Sigmoid colon (tissue), 7 donors: ENCODE results near the gene NTM. TPM values are rescaled to one million over a fixed set of nuclear protein-coding genes. Genes with fewer than 3 reads are reported as not detected.

Experiments
- DNase-seq: peaks from one replicate; pipeline ENCODE4 v3.0.0-alpha.2; 2019
- H3K27ac ChIP-seq, 4 donors: fragments of 200-600 bp; sonication (generic); one replicate each; pipeline ENCODE4 v1.5.1; 2016 to 2019; ENCODE audit warnings: mild to moderate bottlenecking in 1 of 4
- H3K27me3 ChIP-seq, 3 donors: fragments of 200-600 bp; sonication (generic); one replicate each; pipeline ENCODE4 v1.5.1; 2019; ENCODE audit warnings: mild to moderate bottlenecking in 1 of 3
- H3K36me3 ChIP-seq, 4 donors: fragments of 200-600 bp; sonication (generic); one replicate each; pipeline ENCODE4 v1.5.1; 2016 to 2019
- H3K4me1 ChIP-seq, 4 donors: fragments of 200-600 bp; sonication (generic); one replicate each; pipeline ENCODE4 v1.5.1; 2017 to 2019
- H3K4me3 ChIP-seq, 4 donors: fragments of 200-600 bp; sonication (generic); one replicate each; pipeline ENCODE4 v1.5.1; 2017 to 2019; ENCODE audit warnings: mild to moderate bottlenecking in 2 of 4, moderate library complexity in 1 of 4
- H3K9me3 ChIP-seq, 4 donors: fragments of 200-600 bp in 3 of 4; sonication (generic) in 3 of 4; one replicate each; pipeline versions ENCODE4 v1.5.1 to v1.6.1; 2013 to 2019
- EP300 ChIP-seq, 4 donors: sonication (generic); formaldehyde crosslinking; IDR thresholded peaks; one replicate each; pipeline ENCODE4 v1.6.1; 2017; ENCODE audit warnings: antibody characterized with exemption in 4 of 4
- POLR2A ChIP-seq, 2 donors: fragments of 450-650 bp; IDR thresholded peaks; one replicate each; pipeline ENCODE4 v1.6.1; 2016; ENCODE audit warnings: antibody characterized with exemption in 2 of 2, mild to moderate bottlenecking in 2 of 2, moderate library complexity in 2 of 2
- POLR2AphosphoS5 ChIP-seq, 4 donors: sonication (generic); formaldehyde crosslinking; IDR thresholded peaks; one replicate each; pipeline ENCODE4 v1.6.1; 2017; ENCODE audit warnings: antibody characterized with exemption in 4 of 4
- WGBS, 2 donors: extraction: QIAGEN DNeasy Blood & Tissue Kit; methylation state at CpG; one replicate each; pipeline ENCODE4 v1.1.7; 2013; 5-methylcytosine and 5-hydroxymethylcytosine counted together
- intact Hi-C: fragments of 100-400 bp; cut with DNase I; formaldehyde crosslinking; loops from one replicate; pipeline ENCODE4 v1.15.1; 2023
- polyA plus RNA-seq, 3 donors: library from polyadenylated mRNA; stranded (reverse); fragments of 200-250 nt; gene quantifications; one replicate each; pipeline ENCODE4 v1.2.3, GENCODE V29; 2013
- total RNA-seq, 4 donors: library from RNA; depleted of rRNA; stranded (reverse); fragments of >200 nt; gene quantifications; one replicate each; pipeline ENCODE4 v1.1.0, GENCODE V29; 2016
- TF ChIP-seq, protein P1 (sequence below), 4 experiments: fragments of 450-650 bp in 3 of 4; fragments of 200-600 bp in 1 of 4; IDR thresholded peaks; one replicate each; pipeline ENCODE4 v1.5.1; 2016 to 2019; ENCODE audit warnings: antibody characterized with exemption in 4 of 4, mild to moderate bottlenecking in 3 of 4, moderate library complexity in 2 of 4
- donor health status: healthy with polysubstance abuse.
- donor health status: Bipolar disorder and iron deficiency.
- donor health status: healthy.

Gene NTM
- total and polyA plus RNA-seq, 7 donors, result 0.96 to 18.3 (median 6.4) TPM; not detected in 1

DNA sequence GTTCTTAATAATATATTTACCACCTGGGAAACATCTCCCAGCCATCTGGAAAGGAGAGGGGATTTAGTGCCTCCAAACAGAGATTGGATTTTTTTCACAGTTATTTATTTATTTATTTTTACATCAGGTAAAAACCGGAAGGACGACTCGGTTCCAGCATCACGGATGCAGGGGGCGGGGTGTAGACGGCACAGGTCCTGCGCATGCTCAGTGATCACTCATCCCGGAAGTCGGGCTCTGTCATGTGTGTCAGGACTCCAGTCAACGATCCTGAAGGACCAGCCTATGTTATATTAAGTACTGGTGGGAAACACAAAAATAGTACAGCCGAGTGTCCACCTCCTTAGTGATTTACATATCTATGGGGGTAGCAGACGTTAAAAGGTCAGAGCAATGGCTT lies 467.6 kb downstream of the NTM start:
- intact Hi-C loops, result no loop called here
- H3K4me3 ChIP-seq, result no peak overlapping the region
- no peaks in the 10 kb centered on the region for H3K4me1 ChIP-seq
- TF ChIP-seq, protein P1, sequence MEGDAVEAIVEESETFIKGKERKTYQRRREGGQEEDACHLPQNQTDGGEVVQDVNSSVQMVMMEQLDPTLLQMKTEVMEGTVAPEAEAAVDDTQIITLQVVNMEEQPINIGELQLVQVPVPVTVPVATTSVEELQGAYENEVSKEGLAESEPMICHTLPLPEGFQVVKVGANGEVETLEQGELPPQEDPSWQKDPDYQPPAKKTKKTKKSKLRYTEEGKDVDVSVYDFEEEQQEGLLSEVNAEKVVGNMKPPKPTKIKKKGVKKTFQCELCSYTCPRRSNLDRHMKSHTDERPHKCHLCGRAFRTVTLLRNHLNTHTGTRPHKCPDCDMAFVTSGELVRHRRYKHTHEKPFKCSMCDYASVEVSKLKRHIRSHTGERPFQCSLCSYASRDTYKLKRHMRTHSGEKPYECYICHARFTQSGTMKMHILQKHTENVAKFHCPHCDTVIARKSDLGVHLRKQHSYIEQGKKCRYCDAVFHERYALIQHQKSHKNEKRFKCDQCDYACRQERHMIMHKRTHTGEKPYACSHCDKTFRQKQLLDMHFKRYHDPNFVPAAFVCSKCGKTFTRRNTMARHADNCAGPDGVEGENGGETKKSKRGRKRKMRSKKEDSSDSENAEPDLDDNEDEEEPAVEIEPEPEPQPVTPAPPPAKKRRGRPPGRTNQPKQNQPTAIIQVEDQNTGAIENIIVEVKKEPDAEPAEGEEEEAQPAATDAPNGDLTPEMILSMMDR (IDR thresholded peaks at IDR 0.05), result no peak
- TF ChIP-seq POLR2A (IDR thresholded peaks at IDR 0.05) (no peak), POLR2AphosphoS5 (IDR thresholded peaks at IDR 0.05) (no peak), EP300 (IDR thresholded peaks at IDR 0.05) (no peak)
- no peak for DNase-seq
- no peak overlapping the region for H3K27ac ChIP-seq
- whole genome bisulfite sequencing, 2 donors, result 87 to 92% methylated on average over 12 of the region's 12 CpGs
- no peaks in the 10 kb centered on the region for H3K36me3 ChIP-seq
- no peaks in the 10 kb centered on the region for H3K9me3 ChIP-seq
- no peaks in the 10 kb centered on the region for H3K27me3 ChIP-seq

DNA sequence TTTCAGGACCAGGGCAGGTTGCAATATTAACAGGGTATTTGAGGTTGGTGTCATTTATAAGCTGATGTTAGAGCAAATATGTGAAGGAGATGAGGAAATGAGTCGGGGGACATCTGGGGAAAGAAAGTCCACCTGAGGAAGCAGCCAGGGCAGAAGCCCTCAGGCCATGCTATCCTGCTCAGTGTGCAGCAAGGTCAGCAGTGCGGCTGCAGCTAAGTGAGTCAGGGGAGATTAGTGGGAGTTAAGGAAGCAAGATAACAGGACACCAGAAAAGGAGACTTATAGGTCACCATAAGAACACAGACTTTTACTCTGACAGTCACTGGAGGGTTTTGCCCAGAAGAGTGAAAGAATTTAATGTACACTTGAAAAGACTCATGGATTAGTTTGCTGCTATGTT lies 468.9 kb downstream of the NTM start:
- DNase-seq, result no peak
- Histone ChIP-seq H3K9me3 (no peaks in the 10 kb centered on the region), H3K4me3 (no peak overlapping the region), H3K36me3 (no peaks in the 10 kb centered on the region), H3K27me3 (no peaks in the 10 kb centered on the region), H3K27ac (no peak overlapping the region), H3K4me1 (no peaks in the 10 kb centered on the region)
- 82 to 83% methylated on average over 2 of the region's 2 CpGs for WGBS, 2 donors
- intact Hi-C loops, result no loop called here
- TF ChIP-seq POLR2A (IDR thresholded peaks at IDR 0.05), result no peak
- TF ChIP-seq, protein P1 (IDR thresholded peaks at IDR 0.05), result no peak
- no peak for TF ChIP-seq POLR2AphosphoS5 (IDR thresholded peaks at IDR 0.05)
- no peak for TF ChIP-seq EP300 (IDR thresholded peaks at IDR 0.05)

DNA sequence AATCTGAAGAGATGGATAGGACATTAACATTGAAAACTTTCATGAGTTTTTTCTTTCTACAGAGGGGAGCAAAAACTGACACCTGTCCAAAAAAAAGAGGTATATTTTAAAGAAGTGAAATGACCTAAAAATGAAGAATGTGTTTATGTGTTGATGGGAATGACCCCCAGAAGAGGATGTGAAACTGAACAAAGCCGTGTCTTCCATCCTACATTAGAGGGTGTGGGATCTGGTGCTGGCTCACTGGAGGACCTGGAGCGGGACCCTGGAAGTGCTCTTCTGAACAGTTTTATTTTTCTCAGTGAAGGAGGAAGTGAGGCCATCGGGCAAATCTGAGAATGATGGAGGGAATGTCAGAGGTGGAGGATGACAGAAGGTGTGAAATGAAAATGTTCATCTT lies 470.1 kb downstream of the NTM start:
- 65 to 83% methylated on average over 3 of the region's 3 CpGs for WGBS, 2 donors
- no peaks in the 10 kb centered on the region for H3K27me3 ChIP-seq
- intact Hi-C loops, result no loop called here
- H3K4me3 ChIP-seq, result no peak overlapping the region
- H3K9me3 ChIP-seq, result no peaks in the 10 kb centered on the region
- no peak for DNase-seq
- H3K27ac ChIP-seq, result no peak overlapping the region
- H3K4me1 ChIP-seq, result no peaks in the 10 kb centered on the region
- H3K36me3 ChIP-seq, result no peaks in the 10 kb centered on the region
- TF ChIP-seq EP300 (IDR thresholded peaks at IDR 0.05) (no peak), POLR2A (IDR thresholded peaks at IDR 0.05) (no peak), POLR2AphosphoS5 (IDR thresholded peaks at IDR 0.05) (no peak)
- TF ChIP-seq, protein P1 (IDR thresholded peaks at IDR 0.05), result no peak

DNA sequence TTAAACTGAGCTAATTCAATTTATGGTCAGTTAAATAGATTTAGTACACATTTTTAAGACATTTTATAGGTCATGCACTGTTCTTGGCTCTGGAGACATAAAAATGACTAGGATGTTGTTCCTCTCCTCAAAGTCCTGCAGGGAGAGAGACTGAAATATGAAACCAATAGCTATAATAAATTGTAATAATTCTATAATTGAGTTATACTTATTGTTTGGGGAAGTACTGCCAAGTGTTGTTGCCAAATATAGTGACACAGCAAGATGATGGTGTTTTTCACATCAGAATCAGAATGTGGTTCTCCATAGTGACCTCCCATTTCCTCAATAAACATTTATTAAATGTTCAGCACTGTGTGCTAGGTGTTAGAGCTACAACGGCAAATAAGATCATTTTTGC lies 470.6 kb downstream of the NTM start:
- Histone ChIP-seq H3K4me3 (no peak overlapping the region), H3K36me3 (no peaks in the 10 kb centered on the region), H3K27ac (no peak overlapping the region), H3K27me3 (no peaks in the 10 kb centered on the region), H3K4me1 (no peaks in the 10 kb centered on the region), H3K9me3 (no peaks in the 10 kb centered on the region)
- DNase-seq, result no peak
- intact Hi-C loops, result no loop called here
- TF ChIP-seq EP300 (IDR thresholded peaks at IDR 0.05), result no peak
- TF ChIP-seq, protein P1 (IDR thresholded peaks at IDR 0.05), result no peak
- no peak for TF ChIP-seq POLR2AphosphoS5 (IDR thresholded peaks at IDR 0.05)
- no peak for TF ChIP-seq POLR2A (IDR thresholded peaks at IDR 0.05)
- 44 to 71% methylated on average over 1 of the region's 1 CpG for WGBS, 2 donors

DNA sequence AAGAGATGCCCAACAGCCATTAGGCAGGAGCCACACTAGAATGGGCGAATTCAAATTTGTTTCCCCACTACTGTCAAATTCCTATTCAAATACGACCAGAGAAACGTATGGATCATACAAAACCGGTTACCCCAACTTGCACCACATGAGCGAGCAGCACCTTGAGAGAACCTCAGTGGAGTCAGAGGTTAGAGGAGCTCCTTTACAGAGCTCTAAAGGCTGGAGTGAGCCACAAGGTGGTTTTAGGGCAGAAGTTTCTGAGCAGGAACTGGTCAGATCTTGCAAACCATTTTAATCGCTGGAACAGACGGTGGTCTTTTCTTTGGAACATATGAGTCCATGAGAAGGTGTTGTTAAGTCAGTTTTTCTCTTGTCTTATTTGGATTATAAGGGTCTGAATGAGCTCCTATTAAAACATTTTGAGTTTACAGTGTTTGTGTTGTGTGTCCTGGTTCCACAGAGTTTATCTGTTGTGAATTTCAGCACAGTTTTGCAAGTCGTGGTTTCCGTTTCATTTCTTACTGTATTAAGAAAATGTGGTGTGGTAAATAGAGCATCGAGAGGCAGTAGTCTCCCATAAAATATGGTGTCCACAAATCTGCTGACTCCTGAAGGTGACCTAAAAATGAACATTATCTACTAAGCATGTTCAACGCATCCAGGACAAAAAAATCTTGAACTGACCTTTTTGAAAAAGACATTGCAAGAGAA lies 471.7 kb downstream of the NTM start:
- WGBS, 2 donors, result 82 to 83% methylated on average over 11 of the region's 11 CpGs
- intact Hi-C loops, result no loop called here
- DNase-seq, result no peak

More for the DNA sequence above, 471.7 kb downstream of the NTM start:
- Histone ChIP-seq H3K4me1 (no peaks in the 10 kb centered on the region), H3K4me3 (no peak overlapping the region), H3K36me3 (no peaks in the 10 kb centered on the region), H3K27me3 (no peaks in the 10 kb centered on the region), H3K27ac (no peak overlapping the region), H3K9me3 (no peaks in the 10 kb centered on the region)
- TF ChIP-seq, protein P1 (IDR thresholded peaks at IDR 0.05), result no peak
